ENCODE results near the gene YIPF5. TPM values are rescaled to one million over a fixed set of nuclear protein-coding genes. Genes with fewer than 3 reads are reported as not detected.

Gene YIPF5
- total RNA-seq, 2 donors from 2014 or later, result 34.4 to 58.6 TPM

DNA sequence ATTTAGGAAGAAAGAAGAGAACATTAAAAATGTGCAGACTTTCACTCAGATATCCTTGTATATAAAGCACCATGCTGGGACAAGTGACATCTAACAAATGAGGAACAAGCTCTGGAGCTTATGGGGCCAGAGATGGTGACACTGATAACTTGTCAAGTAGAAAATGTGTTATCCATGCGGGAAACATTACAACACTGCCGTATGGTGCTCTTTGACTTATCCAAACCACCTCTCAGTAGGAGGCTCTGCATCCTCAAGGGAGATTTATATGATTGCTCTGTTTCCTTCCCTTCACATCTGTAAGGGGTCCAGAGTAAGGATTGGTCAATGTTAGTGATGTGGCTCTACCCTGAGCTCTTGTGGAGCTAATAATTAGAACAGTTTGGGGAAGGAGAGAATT is 23.7 kb upstream of the YIPF5 start:
- no peak for DNase-seq (ENCODE audit: low spot score)
- Mint-ChIP-seq H3K9me3 (no peaks in the 10 kb centered on the region), H3K27me3 (peaks cover 11 to 13% of the 10 kb centered on the region in 2 donors), H3K36me3 (no peaks in the 10 kb centered on the region), H3K4me1 (ENCODE audit: low read depth in 2 of 2) (peaks cover 0 to under 1% of the 10 kb centered on the region in 2 donors), H3K4me3 (no peak overlapping the region), H3K27ac (no peak overlapping the region)
- ATAC-seq, result no peak

DNA sequence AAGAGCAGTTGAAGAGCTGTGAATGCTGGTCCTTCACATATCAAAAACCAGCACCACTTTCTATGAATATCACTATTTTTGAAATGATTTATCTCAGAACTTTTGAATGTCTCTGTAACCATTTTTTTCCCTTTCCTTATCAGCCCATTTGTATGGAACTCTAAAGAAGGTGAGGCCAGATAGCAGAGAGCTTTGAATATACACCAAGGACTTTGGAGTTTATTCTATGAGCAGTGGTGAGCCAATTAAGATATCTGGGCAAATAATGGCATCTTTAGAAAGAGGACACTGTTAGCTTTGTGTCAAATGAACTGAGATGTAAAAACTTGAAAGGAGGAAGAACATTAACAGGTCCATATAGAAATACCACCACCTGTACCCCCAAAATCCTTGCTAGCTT is 22.2 kb upstream of the YIPF5 start:
- Mint-ChIP-seq H3K27me3 (peaks cover 0 to 10% of the 10 kb centered on the region in 2 donors), H3K4me3 (no peak overlapping the region), H3K36me3 (no peaks in the 10 kb centered on the region), H3K9me3 (no peaks in the 10 kb centered on the region), H3K27ac (no peak overlapping the region), H3K4me1 (ENCODE audit: low read depth in 2 of 2) (peaks cover 15 to 16% of the 10 kb centered on the region in 2 donors)
- DNase-seq (ENCODE audit: low spot score) (no peak), ATAC-seq (no peak)

DNA sequence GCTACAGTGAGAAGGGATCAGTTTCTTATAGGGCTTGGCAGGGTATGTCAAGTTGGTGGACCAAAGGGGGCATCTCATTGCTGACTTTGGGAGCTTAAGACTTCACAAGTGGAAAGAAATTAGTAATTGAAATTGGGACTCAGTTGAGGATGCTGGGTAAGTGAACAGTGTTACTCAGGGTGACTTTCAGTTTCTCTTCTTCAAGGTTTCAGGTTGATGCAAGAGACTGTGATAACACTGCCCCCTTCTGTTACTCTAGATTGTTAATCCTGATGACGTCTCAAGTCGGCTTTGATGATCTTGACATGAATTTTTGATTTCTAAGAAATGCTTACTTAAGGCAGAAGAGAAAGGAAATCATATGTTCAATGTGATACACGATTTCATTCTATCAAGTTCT is 21.5 kb upstream of the YIPF5 start:
- peak; percentile 78 to 90 for ATAC-seq
- Mint-ChIP-seq H3K4me1 (ENCODE audit: low read depth in 2 of 2) (peaks cover 21 to 22% of the 10 kb centered on the region in 2 donors), H3K36me3 (no peaks in the 10 kb centered on the region), H3K9me3 (no peaks in the 10 kb centered on the region), H3K4me3 (no peak overlapping the region), H3K27me3 (peaks cover 0 to 10% of the 10 kb centered on the region in 2 donors), H3K27ac (no peak overlapping the region)
- DNase-seq (ENCODE audit: low spot score), result peak; percentile 64

DNA sequence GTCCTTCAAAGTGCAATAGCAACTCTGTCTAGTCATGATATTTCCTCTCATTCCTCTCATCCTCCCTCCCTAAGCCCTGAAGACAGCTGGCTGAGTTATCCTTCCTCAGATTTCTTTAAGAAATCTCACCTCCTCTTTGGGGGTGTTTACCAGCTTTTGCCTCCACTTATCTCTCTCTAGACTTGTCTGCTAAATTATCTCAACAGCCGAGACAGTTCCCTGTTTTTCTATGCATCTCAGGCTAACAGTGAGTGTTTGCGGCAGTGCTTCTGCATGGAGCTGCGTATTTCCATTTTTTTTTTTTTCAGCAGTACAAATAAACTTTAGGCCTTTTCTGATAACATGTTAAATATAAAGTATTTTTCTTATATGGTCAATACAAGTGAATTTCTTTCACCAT is 21.1 kb upstream of the YIPF5 start:
- Mint-ChIP-seq H3K9me3 (no peaks in the 10 kb centered on the region), H3K27me3 (peaks cover 0 to 10% of the 10 kb centered on the region in 2 donors), H3K27ac (no peak overlapping the region), H3K36me3 (no peaks in the 10 kb centered on the region), H3K4me3 (no peak overlapping the region), H3K4me1 (ENCODE audit: low read depth in 2 of 2) (peaks cover 21 to 24% of the 10 kb centered on the region in 2 donors)
- DNase-seq (ENCODE audit: low spot score) (no peak), ATAC-seq (no peak)

DNA sequence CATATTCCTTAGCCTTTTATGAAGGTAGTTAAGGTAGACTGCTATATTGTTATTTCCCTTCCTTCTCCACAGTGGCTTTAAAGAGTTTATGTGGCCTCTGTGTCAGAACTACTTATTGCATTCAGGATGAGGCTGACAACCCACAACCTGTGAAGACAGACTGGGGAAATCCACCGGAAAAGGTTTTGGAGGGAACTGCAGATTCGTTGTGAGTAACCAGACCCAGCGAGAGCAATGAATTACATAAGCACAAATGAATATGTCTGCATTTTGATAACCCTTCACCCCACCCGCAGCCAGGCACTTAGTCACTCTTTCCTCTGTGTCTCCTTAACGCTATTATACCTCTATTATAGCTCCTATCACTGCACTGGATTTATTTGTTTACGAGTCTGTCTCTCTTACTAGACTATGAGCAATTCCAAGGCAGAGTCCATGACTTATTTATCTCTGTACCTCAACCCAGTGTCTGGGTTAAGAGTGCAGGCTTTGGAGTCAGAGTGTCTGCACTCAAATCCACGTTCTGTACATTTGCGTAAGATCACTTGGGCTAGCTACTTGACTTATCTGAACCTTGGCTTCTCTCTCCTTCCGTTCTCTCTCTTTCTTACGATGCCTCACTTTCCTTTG is 19.5 kb upstream of the YIPF5 start:
- H3K9me3 Mint-ChIP-seq, result no peaks in the 10 kb centered on the region
- H3K4me3 Mint-ChIP-seq, result no peak overlapping the region
- DNase-seq (ENCODE audit: low spot score) (peak; percentile 86), ATAC-seq (peak; percentile 87 to 88)
- peaks cover 23 to 27% of the 10 kb centered on the region in 2 donors for H3K4me1 Mint-ChIP-seq (ENCODE audit: low read depth in 2 of 2)
- peaks cover 0 to 1% of the 10 kb centered on the region in 2 donors for H3K27me3 Mint-ChIP-seq
- H3K27ac Mint-ChIP-seq, result no peak overlapping the region
- no peaks in the 10 kb centered on the region for H3K36me3 Mint-ChIP-seq

DNA sequence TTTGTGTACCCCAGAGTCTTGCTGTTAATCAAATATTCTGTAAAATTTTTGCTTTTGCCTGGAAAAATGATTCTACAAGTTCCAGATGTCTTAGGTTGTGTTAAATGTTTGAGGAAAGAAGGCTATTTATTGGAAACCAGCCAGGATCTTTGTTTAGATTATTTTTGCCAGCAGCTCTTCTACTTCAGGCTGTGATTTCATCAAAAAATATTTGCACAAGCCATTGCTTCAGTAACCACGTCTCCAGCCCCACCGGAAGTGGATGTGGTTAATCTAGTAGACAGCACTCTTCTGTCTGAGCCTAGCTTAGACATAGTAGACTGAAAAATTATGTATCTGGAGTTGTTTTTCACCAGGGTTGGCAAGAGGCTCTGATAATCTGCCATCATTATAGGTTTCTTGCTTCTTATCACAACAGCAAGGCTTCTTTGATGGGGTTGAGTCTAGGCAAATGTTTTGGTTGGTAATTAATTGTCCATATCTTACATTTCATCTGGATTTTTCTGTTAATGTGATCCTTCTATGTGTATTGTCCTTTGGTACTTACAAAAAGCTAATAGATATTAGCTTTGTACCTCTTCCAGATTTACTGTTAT is 17.3 kb upstream of the YIPF5 start:
- Mint-ChIP-seq H3K9me3 (no peaks in the 10 kb centered on the region), H3K4me1 (ENCODE audit: low read depth in 2 of 2) (peaks cover 23 to 33% of the 10 kb centered on the region in 2 donors), H3K4me3 (no peak overlapping the region), H3K36me3 (no peaks in the 10 kb centered on the region), H3K27ac (no peak overlapping the region), H3K27me3 (no peaks in the 10 kb centered on the region)
- DNase-seq (ENCODE audit: low spot score), result peak; percentile 86
- peak; percentile 71 to 75 for ATAC-seq

DNA sequence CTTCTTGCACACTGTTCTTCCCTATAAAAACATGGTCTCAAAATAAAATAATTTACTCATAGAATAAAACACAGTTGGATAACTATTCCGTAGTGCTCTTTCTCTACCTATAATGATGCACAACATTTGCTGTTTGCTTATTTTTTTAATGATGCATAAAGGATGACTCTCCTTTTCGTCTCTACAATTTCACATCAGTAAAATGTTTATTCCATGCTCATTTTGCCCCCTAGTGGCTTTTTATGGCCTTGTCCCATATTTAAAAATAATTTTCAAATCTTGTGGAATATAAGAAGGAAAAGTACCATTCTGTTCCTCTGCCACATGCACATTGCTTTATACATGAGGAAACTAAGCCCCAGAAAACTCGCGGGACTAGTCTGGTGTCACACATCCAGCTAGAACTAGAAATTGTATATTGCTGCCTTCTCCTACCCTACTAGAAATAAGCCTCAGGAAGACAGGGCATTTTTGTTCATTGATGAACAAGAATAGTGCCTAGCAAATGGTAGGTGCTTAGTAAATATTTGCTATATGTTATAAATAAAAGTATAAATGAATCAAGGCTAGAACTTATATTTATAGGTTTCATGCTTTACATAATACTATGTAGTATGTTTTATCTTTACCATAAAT is 12.9 kb upstream of the YIPF5 start:
- no peaks in the 10 kb centered on the region for H3K36me3 Mint-ChIP-seq
- H3K4me1 Mint-ChIP-seq (ENCODE audit: low read depth in 2 of 2), result peaks cover 16 to 31% of the 10 kb centered on the region in 2 donors
- no peak overlapping the region for H3K27ac Mint-ChIP-seq
- no peak overlapping the region for H3K4me3 Mint-ChIP-seq
- H3K9me3 Mint-ChIP-seq, result no peaks in the 10 kb centered on the region
- peaks cover 0 to 2% of the 10 kb centered on the region in 2 donors for H3K27me3 Mint-ChIP-seq
- ATAC-seq, result no peak
- no peak for DNase-seq (ENCODE audit: low spot score)

DNA sequence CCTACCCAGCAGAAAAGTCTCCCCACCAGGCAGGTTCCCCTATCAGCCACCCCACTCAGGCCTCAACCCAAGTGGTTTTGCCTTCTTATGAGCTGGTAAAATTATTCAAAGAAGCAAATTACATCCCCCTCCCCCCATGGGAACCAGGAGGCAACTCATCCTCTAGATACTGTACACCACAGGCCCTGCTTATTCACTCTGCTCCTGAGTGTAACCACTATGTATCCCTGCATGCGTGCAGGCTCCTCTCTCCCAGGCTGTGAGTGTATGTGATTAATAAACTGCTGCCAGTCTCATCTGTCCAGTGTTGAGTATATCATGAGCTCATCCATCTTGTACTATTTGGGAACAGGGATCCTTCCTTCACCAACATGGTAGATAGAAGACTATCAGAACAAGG is 8.8 kb upstream of the YIPF5 start:
- H3K27ac Mint-ChIP-seq, result no peak overlapping the region

DNA sequence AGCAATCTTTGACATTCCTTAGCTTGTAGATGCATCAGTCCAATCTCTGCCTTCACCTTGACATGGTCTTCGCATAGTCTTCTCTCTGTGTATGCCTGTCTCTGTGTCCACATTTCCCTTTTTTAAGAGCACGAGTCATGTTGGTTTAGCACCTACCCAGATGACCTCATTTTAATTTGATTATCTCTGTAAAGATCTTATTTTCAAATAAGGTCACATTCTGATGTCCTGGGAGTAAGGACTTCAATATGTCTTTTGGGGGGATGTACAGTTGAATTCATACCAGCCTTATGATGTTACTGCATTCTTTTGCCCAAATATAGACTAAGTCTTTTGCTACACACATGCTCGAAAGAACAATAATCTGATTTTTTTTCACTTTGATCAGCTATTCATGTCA is 7.1 kb upstream of the YIPF5 start:
- Mint-ChIP-seq H3K27ac (no peak overlapping the region), H3K4me1 (ENCODE audit: low read depth in 2 of 2) (peaks cover 3 to 12% of the 10 kb centered on the region in 2 donors), H3K4me3 (no peak overlapping the region), H3K36me3 (no peaks in the 10 kb centered on the region), H3K27me3 (peaks cover 0 to 10% of the 10 kb centered on the region in 2 donors), H3K9me3 (no peaks in the 10 kb centered on the region)
- ATAC-seq, result peak in 1 of 2 donors; percentile 27
- DNase-seq (ENCODE audit: low spot score), result no peak

More for the DNA sequence above, 8.8 kb upstream of the YIPF5 start:
- H3K4me3 Mint-ChIP-seq, result no peak overlapping the region
- ATAC-seq (no peak), DNase-seq (ENCODE audit: low spot score) (no peak)
- H3K36me3 Mint-ChIP-seq, result no peaks in the 10 kb centered on the region
- H3K27me3 Mint-ChIP-seq, result peaks cover 0 to 2% of the 10 kb centered on the region in 2 donors
- peaks cover 3 to 18% of the 10 kb centered on the region in 2 donors for H3K4me1 Mint-ChIP-seq (ENCODE audit: low read depth in 2 of 2)
- no peaks in the 10 kb centered on the region for H3K9me3 Mint-ChIP-seq

DNA sequence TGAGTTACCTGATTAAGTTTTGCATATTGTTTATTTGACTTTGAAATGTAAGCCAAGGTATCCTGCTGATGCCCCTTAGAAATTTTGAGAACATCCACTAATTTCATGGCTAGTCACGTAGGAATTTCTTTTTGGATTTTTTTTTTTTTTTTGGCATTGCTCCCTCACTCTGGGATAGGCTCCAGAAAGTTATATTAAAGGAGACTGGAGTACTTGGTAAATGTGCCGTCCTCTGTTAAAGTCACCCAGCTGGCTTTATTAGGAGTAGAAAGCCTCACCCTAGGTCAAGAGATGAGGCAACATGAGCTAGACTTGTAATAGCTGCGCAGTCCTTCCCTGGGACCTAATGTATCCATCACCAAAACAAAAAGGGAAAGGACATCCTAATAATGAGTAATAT is 3.3 kb upstream of the YIPF5 start:
- ATAC-seq (no peak), DNase-seq (ENCODE audit: low spot score) (no peak)
- Mint-ChIP-seq H3K9me3 (peaks cover 4% of the 10 kb centered on the region), H3K4me1 (ENCODE audit: low read depth in 2 of 2) (peaks cover 24 to 29% of the 10 kb centered on the region in 2 donors), H3K27ac (no peak overlapping the region), H3K27me3 (peaks cover 7 to 15% of the 10 kb centered on the region in 2 donors), H3K4me3 (no peak overlapping the region), H3K36me3 (peaks cover 11% of the 10 kb centered on the region)

DNA sequence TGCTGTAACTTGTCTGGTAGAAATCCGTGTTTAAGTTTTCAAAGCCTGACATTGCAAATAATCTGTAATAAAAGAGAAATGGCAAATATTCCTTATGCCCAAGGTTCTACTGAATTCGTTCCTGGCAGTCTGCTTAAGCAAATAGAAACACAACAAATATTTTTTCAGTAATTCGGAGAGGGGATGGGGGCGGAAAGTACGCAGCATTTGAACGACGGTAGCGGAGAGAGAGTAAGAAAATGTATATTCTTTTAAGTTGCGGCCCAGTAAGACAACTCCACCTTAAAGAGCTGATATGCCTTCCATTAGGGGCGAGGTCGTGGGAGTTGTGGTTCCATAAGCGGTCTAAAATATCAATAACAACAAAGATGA is 569 bp downstream of the YIPF5 start:
- Mint-ChIP-seq H3K27ac (peak overlapping the region; percentile 92 to 99), H3K4me3 (peak overlapping the region; percentile 99), H3K36me3 (peaks cover 24% of the 10 kb centered on the region), H3K27me3 (peaks cover 7 to 15% of the 10 kb centered on the region in 2 donors), H3K9me3 (peaks cover 4% of the 10 kb centered on the region), H3K4me1 (ENCODE audit: low read depth in 2 of 2) (peaks cover 26 to 43% of the 10 kb centered on the region in 2 donors)
- DNase-seq (ENCODE audit: low spot score), result no peak
- no peak for ATAC-seq

DNA sequence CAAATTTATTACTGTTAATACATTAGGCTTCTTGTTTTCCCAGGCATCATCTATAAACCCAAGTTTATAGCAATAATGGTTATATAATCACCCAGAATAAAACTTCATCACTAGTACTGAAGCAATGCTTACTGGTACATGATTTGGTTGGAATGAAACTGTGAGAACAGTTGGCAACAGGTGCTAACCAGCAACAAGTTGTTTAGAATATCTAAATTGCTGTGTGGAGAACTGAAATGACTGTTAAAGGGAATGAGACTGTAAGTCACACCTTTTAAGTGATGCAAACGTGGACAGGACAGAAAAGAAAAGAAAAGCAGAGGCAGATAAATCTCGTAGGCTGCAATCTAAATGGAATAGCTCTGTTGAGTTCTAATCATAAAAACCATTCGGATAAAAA is 2.5 kb downstream of the YIPF5 start:
- no peak for ATAC-seq
- peaks cover 29% of the 10 kb centered on the region for H3K36me3 Mint-ChIP-seq
- H3K4me3 Mint-ChIP-seq, result peak overlapping the region; percentile 99
- H3K4me1 Mint-ChIP-seq (ENCODE audit: low read depth in 2 of 2), result peaks cover 26 to 43% of the 10 kb centered on the region in 2 donors
- peaks cover 7 to 11% of the 10 kb centered on the region in 2 donors for H3K27me3 Mint-ChIP-seq
- H3K27ac Mint-ChIP-seq, result peak overlapping the region in 1 of 2 donors; percentile 92
- peaks cover 4% of the 10 kb centered on the region for H3K9me3 Mint-ChIP-seq
- DNase-seq (ENCODE audit: low spot score), result no peak

DNA sequence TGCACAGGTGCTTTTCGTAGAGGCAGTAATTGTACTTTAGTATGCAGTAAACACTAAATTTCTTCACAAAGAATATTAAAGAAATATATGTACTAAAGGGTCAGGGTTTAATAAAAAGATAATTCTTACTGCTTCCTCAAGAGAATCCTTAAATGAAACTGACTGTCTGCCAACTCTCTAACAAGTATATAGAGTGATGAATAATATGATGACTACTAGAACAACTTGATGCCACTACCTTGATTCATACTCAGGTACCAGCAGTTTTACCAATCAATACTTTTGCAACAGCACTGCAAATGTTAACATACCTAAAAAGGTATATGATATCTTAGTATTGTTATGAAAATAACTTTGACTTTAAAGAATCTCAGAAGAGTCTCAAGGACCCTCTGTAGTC is 3.8 kb downstream of the YIPF5 start:
- Mint-ChIP-seq H3K27ac (no peak overlapping the region), H3K4me3 (no peak overlapping the region), H3K36me3 (peaks cover 39% of the 10 kb centered on the region), H3K9me3 (peaks cover 4% of the 10 kb centered on the region), H3K27me3 (peaks cover 3 to 7% of the 10 kb centered on the region in 2 donors), H3K4me1 (ENCODE audit: low read depth in 2 of 2) (peaks cover 26 to 43% of the 10 kb centered on the region in 2 donors)
- no peak for ATAC-seq
- no peak for DNase-seq (ENCODE audit: low spot score)

DNA sequence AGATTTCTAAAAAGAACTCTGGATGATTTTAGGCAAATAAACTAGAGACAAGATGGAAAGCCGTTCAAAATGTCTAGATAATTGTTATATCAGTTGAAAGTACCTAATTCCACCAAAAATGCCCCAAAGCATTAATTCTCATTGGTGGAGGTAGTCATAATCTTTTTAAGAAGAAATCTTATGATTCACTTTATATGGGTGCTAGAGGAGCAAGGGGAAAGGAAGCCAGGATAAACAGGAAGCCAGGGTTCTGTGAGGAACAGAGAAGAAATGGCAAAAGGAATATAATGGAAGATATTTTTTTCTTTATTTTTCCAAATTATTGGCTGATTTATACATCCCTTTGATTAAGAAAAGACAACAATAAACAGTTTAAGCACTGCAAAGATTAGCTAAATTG is 7.8 kb downstream of the YIPF5 start:
- Mint-ChIP-seq H3K36me3 (peaks cover 32% of the 10 kb centered on the region), H3K4me3 (no peak overlapping the region), H3K4me1 (ENCODE audit: low read depth in 2 of 2) (peaks cover 0 to 8% of the 10 kb centered on the region in 2 donors), H3K9me3 (no peaks in the 10 kb centered on the region), H3K27me3 (no peaks in the 10 kb centered on the region), H3K27ac (no peak overlapping the region)
- ATAC-seq, result no peak
- no peak for DNase-seq (ENCODE audit: low spot score)
